ENCODE measurements around the gene SNRNP200.
"Not testable (repeated sequence)": the region's sequence is repeated elsewhere in the genome, so short reads cannot be mapped to it uniquely, and the experiment has no call there.

The SNRNP200 gene

GRCh38 chr2:96324721-96325040 is 19.3 kb upstream of the SNRNP200 start:
- no peak for DNase-seq

GRCh38 chr2:96323849-96324248 is 18.5 kb upstream of the SNRNP200 start:
- DNase-seq: no peak

GRCh38 chr2:96320728-96321622 is 15.6 kb upstream of the SNRNP200 start:
- DNase-seq: no peak

- no peak for DNase-seq
These were observed 15.0 kb upstream of the SNRNP200 start for GRCh38 chr2:96320326-96320725.

GRCh38 chr2:96319396-96319795 is 14.1 kb upstream of the SNRNP200 start:
- DNase-seq: no peak

- no peak for DNase-seq
These were observed 13.4 kb upstream of the SNRNP200 start for GRCh38 chr2:96318723-96319122.

GRCh38 chr2:96317584-96317997 is 12.2 kb upstream of the SNRNP200 start:
- DNase-seq: no peak

GRCh38 chr2:96316999-96317398 is 11.7 kb upstream of the SNRNP200 start:
- DNase-seq: no peak

- DNase-seq: no peak
These were observed 10.2 kb upstream of the SNRNP200 start for GRCh38 chr2:96315400-96316071.

- DNase-seq: no peak
These were observed 9.7 kb upstream of the SNRNP200 start for GRCh38 chr2:96315005-96315399.

GRCh38 chr2:96308248-96308647 is 2.9 kb upstream of the SNRNP200 start:
- DNase-seq: no peak

- no peak for DNase-seq
These were observed 1.0 kb upstream of the SNRNP200 start for GRCh38 chr2:96306370-96306769.

GRCh38 chr2:96305979-96306308 is 598 bp upstream of the SNRNP200 start:
- DNase-seq: no peak

GRCh38 chr2:96304606-96305005 is 740 bp downstream of the SNRNP200 start:
- no peak for DNase-seq

- no peak for DNase-seq
These were observed 3.5 kb downstream of the SNRNP200 start for GRCh38 chr2:96301865-96302264.

- DNase-seq: no peak
These were observed 8.4 kb downstream of the SNRNP200 start for GRCh38 chr2:96296925-96297324.

- not testable (repeated sequence) for DNase-seq
These were observed 11.1 kb downstream of the SNRNP200 start for GRCh38 chr2:96294271-96294670.

GRCh38 chr2:96291751-96292150 is 13.6 kb downstream of the SNRNP200 start:
- no peak for DNase-seq

- no peak for DNase-seq
These were observed 18.0 kb downstream of the SNRNP200 start for GRCh38 chr2:96287273-96287856.

GRCh38 chr2:96276787-96277499 is 28.4 kb downstream of the SNRNP200 start:
- DNase-seq: no peak

- no peak for DNase-seq
These were observed 30.8 kb downstream of the SNRNP200 start for GRCh38 chr2:96274355-96275056.

- no peak for DNase-seq
These were observed 31.6 kb downstream of the SNRNP200 start for GRCh38 chr2:96273763-96274162.

- no peak for DNase-seq
These were observed 33.4 kb downstream of the SNRNP200 start for GRCh38 chr2:96271995-96272394.
